ENCODE measurements around the gene ETV1.

ETV1 gene

GRCh38 chr7:14013898-14014297, 24.4 kb upstream of the ETV1 start:
- no peak overlapping the region for H4K12ac ChIP-seq (ENCODE audit: low read depth, low read length)
- H3K79me2 ChIP-seq (ENCODE audit: control insufficient read depth, insufficient read depth, low read length, poor library complexity): no peaks in the 10 kb centered on the region
- H3K4ac ChIP-seq (ENCODE audit: low read depth, low read length): no peak overlapping the region
- H2AK5ac ChIP-seq (ENCODE audit: low read length): no peak overlapping the region
- no peak overlapping the region for H2BK12ac ChIP-seq (ENCODE audit: low read length)
- H3K9me3 ChIP-seq (ENCODE audit: insufficient read depth, low read depth, low read length): no peaks in the 10 kb centered on the region
- no peak overlapping the region for H4K91ac ChIP-seq (ENCODE audit: low read depth, low read length)
- H2BK5ac ChIP-seq (ENCODE audit: low read depth, low read length, poor library complexity): no peak overlapping the region
- no peak overlapping the region for H3K9ac ChIP-seq (ENCODE audit: low read length)
- WGBS (ENCODE audit: extremely low coverage, insufficient coverage, insufficient read length): no CpG with 5 or more reads among the region's 1 CpG
- H3K79me1 ChIP-seq (ENCODE audit: low read length): no peaks in the 10 kb centered on the region
- no peaks in the 10 kb centered on the region for H3K27me3 ChIP-seq (ENCODE audit: insufficient read depth, low read length)
- H3K4me3 ChIP-seq (ENCODE audit: low read depth, low read length): no peak overlapping the region
- no peaks in the 10 kb centered on the region for H3K4me1 ChIP-seq (ENCODE audit: control insufficient read depth in 1 of 2, insufficient read depth in 2 of 2, low read length in 2 of 2)
- no peak overlapping the region for H3K18ac ChIP-seq (ENCODE audit: low read length)
- no peak overlapping the region for H3K23ac ChIP-seq (ENCODE audit: low read length)
- H3K27ac ChIP-seq (ENCODE audit: low read depth, low read length): no peak overlapping the region
- no peak overlapping the region for H2AFZ ChIP-seq (ENCODE audit: insufficient read depth, low read length, poor library complexity)
- no peak overlapping the region for H3K14ac ChIP-seq (ENCODE audit: low read length)
- DNase-seq: no peak
- H3K4me2 ChIP-seq (ENCODE audit: low read length): no peak overlapping the region
- no peak overlapping the region for H2BK120ac ChIP-seq (ENCODE audit: insufficient read depth, low read length, poor library complexity)
- H3K36me3 ChIP-seq (ENCODE audit: control insufficient read depth in 1 of 2, insufficient read depth in 2 of 2, low read length in 2 of 2): no peaks in the 10 kb centered on the region
- H4K8ac ChIP-seq (ENCODE audit: low read depth, low read length): no peak overlapping the region

DNA sequence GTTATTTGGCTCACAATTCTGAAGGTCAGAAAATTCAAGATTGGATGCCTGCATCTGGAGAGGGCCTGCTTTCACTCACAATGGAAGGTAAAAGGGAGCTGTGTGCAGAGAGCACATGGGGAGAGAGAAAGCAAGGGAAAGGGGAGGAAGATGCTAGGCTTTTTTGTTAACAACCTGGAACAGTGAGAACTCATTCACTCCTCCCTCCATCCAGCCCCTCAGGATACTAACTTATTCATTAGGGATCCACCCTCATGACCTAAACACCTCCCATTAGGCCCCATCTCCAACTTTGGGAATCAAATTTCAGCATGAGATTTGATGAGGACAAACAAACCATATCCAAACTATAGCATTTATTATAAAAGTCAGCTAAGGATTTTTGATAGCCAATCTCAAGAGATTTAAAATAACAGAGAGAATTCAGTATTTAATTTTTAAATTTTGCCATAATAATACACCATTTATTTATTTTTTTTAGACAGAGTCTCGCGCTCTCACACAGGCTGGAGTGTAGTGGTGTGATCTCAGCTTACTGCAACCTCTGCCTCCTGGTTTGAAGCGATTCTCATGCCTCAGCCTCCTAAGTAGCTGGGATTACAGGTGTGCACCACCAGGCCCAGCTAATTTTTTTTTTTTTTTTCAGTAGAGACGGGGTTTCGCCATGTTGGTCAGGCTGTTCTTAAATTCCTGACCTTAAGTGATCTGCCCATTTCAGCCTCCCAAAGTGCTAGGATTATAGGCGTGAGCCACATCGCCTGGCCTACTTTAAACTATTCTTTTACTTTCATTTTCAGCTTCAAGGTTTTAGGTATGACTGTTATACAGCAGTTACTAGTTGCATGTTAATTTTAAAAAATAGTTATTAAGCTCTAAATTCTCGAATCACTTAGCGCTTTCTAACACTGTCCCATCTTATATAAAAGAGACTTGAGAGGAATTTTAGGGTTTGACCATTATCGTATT, 20.3 kb upstream of the ETV1 start:
- no peaks in the 10 kb centered on the region for H3K27me3 ChIP-seq (ENCODE audit: insufficient read depth, low read length)
- no peak for DNase-seq
- H3K79me1 ChIP-seq (ENCODE audit: low read length): no peaks in the 10 kb centered on the region
- no peak overlapping the region for H3K4ac ChIP-seq (ENCODE audit: low read depth, low read length)
- H3K4me1 ChIP-seq (ENCODE audit: control insufficient read depth in 1 of 2, insufficient read depth in 2 of 2, low read length in 2 of 2): no peaks in the 10 kb centered on the region
- WGBS (ENCODE audit: extremely low coverage, insufficient coverage, insufficient read length): no CpG with 5 or more reads among the region's 10 CpGs
- H3K9me3 ChIP-seq (ENCODE audit: insufficient read depth, low read depth, low read length): no peaks in the 10 kb centered on the region
- H3K79me2 ChIP-seq (ENCODE audit: control insufficient read depth, insufficient read depth, low read length, poor library complexity): no peaks in the 10 kb centered on the region
- H2BK12ac ChIP-seq (ENCODE audit: low read length): no peak overlapping the region
- no peak overlapping the region for H4K91ac ChIP-seq (ENCODE audit: low read depth, low read length)
- no peaks in the 10 kb centered on the region for H3K36me3 ChIP-seq (ENCODE audit: control insufficient read depth in 1 of 2, insufficient read depth in 2 of 2, low read length in 2 of 2)
- H3K4me3 ChIP-seq (ENCODE audit: low read depth, low read length): no peak overlapping the region
- no peak overlapping the region for H3K27ac ChIP-seq (ENCODE audit: low read depth, low read length)
- no peak overlapping the region for H2BK5ac ChIP-seq (ENCODE audit: low read depth, low read length, poor library complexity)
- no peak overlapping the region for H3K23ac ChIP-seq (ENCODE audit: low read length)
- no peak overlapping the region for H2BK120ac ChIP-seq (ENCODE audit: insufficient read depth, low read length, poor library complexity)
- no peak overlapping the region for H3K9ac ChIP-seq (ENCODE audit: low read length)
- no peak overlapping the region for H4K8ac ChIP-seq (ENCODE audit: low read depth, low read length)
- H2AFZ ChIP-seq (ENCODE audit: insufficient read depth, low read length, poor library complexity): no peak overlapping the region
- H3K18ac ChIP-seq (ENCODE audit: low read length): no peak overlapping the region
- no peak overlapping the region for H3K14ac ChIP-seq (ENCODE audit: low read length)
- no peak overlapping the region for H4K12ac ChIP-seq (ENCODE audit: low read depth, low read length)
- H3K4me2 ChIP-seq (ENCODE audit: low read length): no peak overlapping the region
- H2AK5ac ChIP-seq (ENCODE audit: low read length): no peak overlapping the region

GRCh38 chr7:14001139-14001538, 11.7 kb upstream of the ETV1 start:
- no peaks in the 10 kb centered on the region for H3K79me1 ChIP-seq (ENCODE audit: low read length)
- H3K79me2 ChIP-seq (ENCODE audit: control insufficient read depth, insufficient read depth, low read length, poor library complexity): no peaks in the 10 kb centered on the region
- H3K18ac ChIP-seq (ENCODE audit: low read length): no peak overlapping the region
- no peak overlapping the region for H3K4me3 ChIP-seq (ENCODE audit: low read depth, low read length)
- no peak overlapping the region for H4K91ac ChIP-seq (ENCODE audit: low read depth, low read length)
- H3K27ac ChIP-seq (ENCODE audit: low read depth, low read length): no peak overlapping the region
- no peak overlapping the region for H2AFZ ChIP-seq (ENCODE audit: insufficient read depth, low read length, poor library complexity)
- H2BK5ac ChIP-seq (ENCODE audit: low read depth, low read length, poor library complexity): no peak overlapping the region
- H3K9me3 ChIP-seq (ENCODE audit: insufficient read depth, low read depth, low read length): peaks cover 2% of the 10 kb centered on the region
- no CpG with 5 or more reads among the region's 3 CpGs for WGBS (ENCODE audit: extremely low coverage, insufficient coverage, insufficient read length)
- H2BK120ac ChIP-seq (ENCODE audit: insufficient read depth, low read length, poor library complexity): no peak overlapping the region
- H2BK12ac ChIP-seq (ENCODE audit: low read length): no peak overlapping the region
- no peak overlapping the region for H3K4me2 ChIP-seq (ENCODE audit: low read length)
- no peak overlapping the region for H3K23ac ChIP-seq (ENCODE audit: low read length)
- H4K12ac ChIP-seq (ENCODE audit: low read depth, low read length): no peak overlapping the region
- H3K4ac ChIP-seq (ENCODE audit: low read depth, low read length): no peak overlapping the region
- no peaks in the 10 kb centered on the region for H3K4me1 ChIP-seq (ENCODE audit: control insufficient read depth in 1 of 2, insufficient read depth in 2 of 2, low read length in 2 of 2)
- H3K36me3 ChIP-seq (ENCODE audit: control insufficient read depth in 1 of 2, insufficient read depth in 2 of 2, low read length in 2 of 2): no peaks in the 10 kb centered on the region
- H3K9ac ChIP-seq (ENCODE audit: low read length): no peak overlapping the region
- H3K27me3 ChIP-seq (ENCODE audit: insufficient read depth, low read length): no peaks in the 10 kb centered on the region
- no peak overlapping the region for H3K14ac ChIP-seq (ENCODE audit: low read length)
- no peak for DNase-seq
- H4K8ac ChIP-seq (ENCODE audit: low read depth, low read length): no peak overlapping the region
- no peak overlapping the region for H2AK5ac ChIP-seq (ENCODE audit: low read length)

- no peaks in the 10 kb centered on the region for H3K79me2 ChIP-seq (ENCODE audit: control insufficient read depth, insufficient read depth, low read length, poor library complexity)
- H3K18ac ChIP-seq (ENCODE audit: low read length): no peak overlapping the region
- H3K4ac ChIP-seq (ENCODE audit: low read depth, low read length): no peak overlapping the region
- H3K4me3 ChIP-seq (ENCODE audit: low read depth, low read length): no peak overlapping the region
- no peak overlapping the region for H4K12ac ChIP-seq (ENCODE audit: low read depth, low read length)
- H3K4me2 ChIP-seq (ENCODE audit: low read length): no peak overlapping the region
- no peak overlapping the region for H3K14ac ChIP-seq (ENCODE audit: low read length)
- H3K9me3 ChIP-seq (ENCODE audit: insufficient read depth, low read depth, low read length): peaks cover 2% of the 10 kb centered on the region
- no peaks in the 10 kb centered on the region for H3K36me3 ChIP-seq (ENCODE audit: control insufficient read depth in 1 of 2, insufficient read depth in 2 of 2, low read length in 2 of 2)
- H2BK5ac ChIP-seq (ENCODE audit: low read depth, low read length, poor library complexity): no peak overlapping the region
- no peak overlapping the region for H2BK12ac ChIP-seq (ENCODE audit: low read length)
- H2AFZ ChIP-seq (ENCODE audit: insufficient read depth, low read length, poor library complexity): no peak overlapping the region
- no peak overlapping the region for H3K23ac ChIP-seq (ENCODE audit: low read length)
- H3K79me1 ChIP-seq (ENCODE audit: low read length): no peaks in the 10 kb centered on the region
- no peak for DNase-seq
- WGBS (ENCODE audit: extremely low coverage, insufficient coverage, insufficient read length): no CpG with 5 or more reads among the region's 1 CpG
- no peak overlapping the region for H3K9ac ChIP-seq (ENCODE audit: low read length)
- no peak overlapping the region for H3K27ac ChIP-seq (ENCODE audit: low read depth, low read length)
- H2AK5ac ChIP-seq (ENCODE audit: low read length): no peak overlapping the region
- no peaks in the 10 kb centered on the region for H3K4me1 ChIP-seq (ENCODE audit: control insufficient read depth in 1 of 2, insufficient read depth in 2 of 2, low read length in 2 of 2)
- no peak overlapping the region for H4K8ac ChIP-seq (ENCODE audit: low read depth, low read length)
- no peak overlapping the region for H2BK120ac ChIP-seq (ENCODE audit: insufficient read depth, low read length, poor library complexity)
- H4K91ac ChIP-seq (ENCODE audit: low read depth, low read length): no peak overlapping the region
- no peaks in the 10 kb centered on the region for H3K27me3 ChIP-seq (ENCODE audit: insufficient read depth, low read length)
These were observed 10.8 kb upstream of the ETV1 start for GRCh38 chr7:14000247-14000646.

All from trophoblast cell (in vitro differentiated cells and primary cell).